Left lung (tissue), 10 donors: ENCODE measurements around the gene SNX22. TPM values are rescaled to one million over a fixed set of nuclear protein-coding genes. Genes with fewer than 3 reads are reported as not detected.

Experiments used
- ATAC-seq: fragments of 200-7000 bp; cut with Tn5 transposase; one replicate; pipeline ENCODE4 v1.9.1; 2020; ENCODE audit warnings: moderate library complexity
- DNase-seq, 4 donors: peaks; one replicate each; pipeline ENCODE4 v3.0.0-alpha.2; 2013 to 2020
- H3K27ac ChIP-seq, 2 donors: fragments of 200-600 bp; sonication (generic) in 1 of 2; one replicate each; pipeline versions ENCODE4 v1.5.0 to v1.8.0; 2020 to 2021
- H3K27me3 ChIP-seq, 2 donors: fragments of 200-600 bp; sonication (generic) in 1 of 2; one replicate each; pipeline versions ENCODE4 v1.5.0 to v1.8.0; 2020 to 2021
- H3K36me3 ChIP-seq, 2 donors: fragments of 200-600 bp; sonication (generic) in 1 of 2; one replicate each; pipeline versions ENCODE4 v1.5.0 to v1.8.0; 2020 to 2021
- H3K4me1 ChIP-seq, 2 donors: fragments of 200-600 bp; one replicate each; pipeline ENCODE4 v1.8.0; 2021
- H3K4me3 ChIP-seq, 2 donors: fragments of 200-600 bp; sonication (generic) in 1 of 2; one replicate each; pipeline versions ENCODE4 v1.5.0 to v1.8.0; 2020 to 2021; ENCODE audit warnings: mild to moderate bottlenecking in 1 of 2
- H3K9me3 ChIP-seq, 2 donors: fragments of 200-600 bp; sonication (generic) in 1 of 2; one replicate each; pipeline versions ENCODE4 v1.5.0 to v1.8.0; 2020 to 2021
- intact Hi-C, 2 donors: fragments of 100-400 bp; cut with DNase I; formaldehyde crosslinking; loops; one replicate each; pipeline versions ENCODE4 v1.11.2 to v1.14.2; 2022
- polyA plus RNA-seq, 6 donors: library from polyadenylated mRNA; unstranded; fragments of 120-200 nt; gene quantifications; one replicate each; pipeline ENCODE4 v1.2.1, GENCODE V29; 2013; ENCODE audit not compliant: insufficient read length in 6 of 6
- total RNA-seq, 2 donors: library from RNA; stranded (reverse); fragmentation: NEBNext Ultra II Directional; extraction: Animal tissue kit (Norgen Biotek cat#: 25700); gene quantifications; one replicate each; pipeline ENCODE4 v1.2.1, GENCODE V29; 2021
- TF ChIP-seq, protein P1 (sequence below), 2 donors: fragments of 200-600 bp; sonication (generic) in 1 of 2; IDR thresholded peaks; one replicate each; pipeline versions ENCODE4 v1.5.0 to v1.8.0; 2021; ENCODE audit warnings: antibody characterized with exemption in 2 of 2
- donor health status: DM: no; HTN: yes; CAD: no.
- donor health status: DM: no; HTN: no; CAD: no.

Gene SNX22
- total and polyA plus RNA-seq, 8 donors: 1.8 to 7.4 (median 3.3) TPM

DNA sequence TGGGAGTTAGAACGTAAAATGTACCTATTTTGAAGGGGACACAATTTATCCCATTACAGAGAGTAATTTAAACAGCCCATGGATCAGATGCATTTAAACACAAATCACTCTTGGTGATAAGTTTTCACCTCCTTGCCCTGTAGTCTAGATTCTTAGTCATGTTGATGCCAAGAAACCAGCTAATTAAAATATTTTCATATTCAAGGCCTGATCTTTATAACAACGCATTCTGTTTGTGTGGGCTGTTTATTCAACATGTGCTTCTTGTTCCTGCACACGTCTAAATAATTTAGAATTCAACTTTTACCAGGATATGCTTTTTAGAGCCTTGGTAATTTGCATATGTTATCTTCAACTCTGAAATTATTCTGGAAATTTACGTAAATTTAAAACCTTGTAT lies 29.9 kb upstream of the SNX22 start:
- TF ChIP-seq, protein P1, sequence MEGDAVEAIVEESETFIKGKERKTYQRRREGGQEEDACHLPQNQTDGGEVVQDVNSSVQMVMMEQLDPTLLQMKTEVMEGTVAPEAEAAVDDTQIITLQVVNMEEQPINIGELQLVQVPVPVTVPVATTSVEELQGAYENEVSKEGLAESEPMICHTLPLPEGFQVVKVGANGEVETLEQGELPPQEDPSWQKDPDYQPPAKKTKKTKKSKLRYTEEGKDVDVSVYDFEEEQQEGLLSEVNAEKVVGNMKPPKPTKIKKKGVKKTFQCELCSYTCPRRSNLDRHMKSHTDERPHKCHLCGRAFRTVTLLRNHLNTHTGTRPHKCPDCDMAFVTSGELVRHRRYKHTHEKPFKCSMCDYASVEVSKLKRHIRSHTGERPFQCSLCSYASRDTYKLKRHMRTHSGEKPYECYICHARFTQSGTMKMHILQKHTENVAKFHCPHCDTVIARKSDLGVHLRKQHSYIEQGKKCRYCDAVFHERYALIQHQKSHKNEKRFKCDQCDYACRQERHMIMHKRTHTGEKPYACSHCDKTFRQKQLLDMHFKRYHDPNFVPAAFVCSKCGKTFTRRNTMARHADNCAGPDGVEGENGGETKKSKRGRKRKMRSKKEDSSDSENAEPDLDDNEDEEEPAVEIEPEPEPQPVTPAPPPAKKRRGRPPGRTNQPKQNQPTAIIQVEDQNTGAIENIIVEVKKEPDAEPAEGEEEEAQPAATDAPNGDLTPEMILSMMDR (IDR thresholded peaks at IDR 0.05): no peak
- Histone ChIP-seq H3K4me1 (peaks cover 0 to 9% of the 10 kb centered on the region in 2 donors), H3K27me3 (no peaks in the 10 kb centered on the region), H3K27ac (no peak overlapping the region), H3K9me3 (no peaks in the 10 kb centered on the region), H3K4me3 (no peak overlapping the region), H3K36me3 (peaks cover 0 to 100% of the 10 kb centered on the region in 2 donors)
- no peak for ATAC-seq
- DNase-seq: no peak
- intact Hi-C loops: no loop called here

GRCh38 chr15:64122444-64122843 lies 29.1 kb upstream of the SNX22 start:
- Histone ChIP-seq H3K4me1 (peaks cover 0 to 7% of the 10 kb centered on the region in 2 donors), H3K4me3 (no peak overlapping the region), H3K9me3 (no peaks in the 10 kb centered on the region), H3K36me3 (peaks cover 0 to 100% of the 10 kb centered on the region in 2 donors), H3K27ac (no peak overlapping the region), H3K27me3 (no peaks in the 10 kb centered on the region)
- DNase-seq: no peak
- no peak for ATAC-seq
- intact Hi-C loops: no loop called here
- TF ChIP-seq, protein P1 (IDR thresholded peaks at IDR 0.05): no peak

GRCh38 chr15:64122936-64123351 lies 28.6 kb upstream of the SNX22 start:
- ATAC-seq (no peak), DNase-seq (no peak)
- no peaks in the 10 kb centered on the region for H3K27me3 ChIP-seq
- peaks cover 0 to 100% of the 10 kb centered on the region in 2 donors for H3K36me3 ChIP-seq
- H3K9me3 ChIP-seq: no peaks in the 10 kb centered on the region
- intact Hi-C loops: no loop called here
- TF ChIP-seq, protein P1 (IDR thresholded peaks at IDR 0.05): no peak
- peaks cover 0 to 5% of the 10 kb centered on the region in 2 donors for H3K4me1 ChIP-seq
- no peak overlapping the region for H3K27ac ChIP-seq
- H3K4me3 ChIP-seq: no peak overlapping the region

- H3K4me1 ChIP-seq: no peaks in the 10 kb centered on the region
- H3K27ac ChIP-seq: no peak overlapping the region
- no peaks in the 10 kb centered on the region for H3K9me3 ChIP-seq
- H3K4me3 ChIP-seq: no peak overlapping the region
- intact Hi-C loops: no loop called here
- H3K27me3 ChIP-seq: no peaks in the 10 kb centered on the region
- ATAC-seq (no peak), DNase-seq (no peak)
- peaks cover 0 to 100% of the 10 kb centered on the region in 2 donors for H3K36me3 ChIP-seq
- TF ChIP-seq, protein P1 (IDR thresholded peaks at IDR 0.05): no peak
Observed at GRCh38 chr15:64125978-64126377, 25.6 kb upstream of the SNX22 start.

GRCh38 chr15:64127521-64128270 lies 23.8 kb upstream of the SNX22 start:
- no peaks in the 10 kb centered on the region for H3K9me3 ChIP-seq
- H3K27ac ChIP-seq: peak overlapping the region in 1 of 2 donors; percentile 35
- no peaks in the 10 kb centered on the region for H3K27me3 ChIP-seq
- DNase-seq: no peak
- no peaks in the 10 kb centered on the region for H3K4me1 ChIP-seq
- no peak overlapping the region for H3K4me3 ChIP-seq
- peaks cover 0 to 100% of the 10 kb centered on the region in 2 donors for H3K36me3 ChIP-seq
- peak; percentile 86 for ATAC-seq
- TF ChIP-seq, protein P1 (IDR thresholded peaks at IDR 0.05): no peak
- intact Hi-C loops: no loop called here
